Limb (tissue), 2 donors: ENCODE results near the gene CHST1.
A peak's percentile ranks its signal among the peaks of the same experiment; 100 is the strongest.

ENCODE experiments used
- DNase-seq, 2 donors: peaks; one replicate each; pipeline ENCODE4 v3.0.0-alpha.2; 2016; ENCODE audit errors: extremely low spot score in 2 of 2

Gene CHST1

DNA sequence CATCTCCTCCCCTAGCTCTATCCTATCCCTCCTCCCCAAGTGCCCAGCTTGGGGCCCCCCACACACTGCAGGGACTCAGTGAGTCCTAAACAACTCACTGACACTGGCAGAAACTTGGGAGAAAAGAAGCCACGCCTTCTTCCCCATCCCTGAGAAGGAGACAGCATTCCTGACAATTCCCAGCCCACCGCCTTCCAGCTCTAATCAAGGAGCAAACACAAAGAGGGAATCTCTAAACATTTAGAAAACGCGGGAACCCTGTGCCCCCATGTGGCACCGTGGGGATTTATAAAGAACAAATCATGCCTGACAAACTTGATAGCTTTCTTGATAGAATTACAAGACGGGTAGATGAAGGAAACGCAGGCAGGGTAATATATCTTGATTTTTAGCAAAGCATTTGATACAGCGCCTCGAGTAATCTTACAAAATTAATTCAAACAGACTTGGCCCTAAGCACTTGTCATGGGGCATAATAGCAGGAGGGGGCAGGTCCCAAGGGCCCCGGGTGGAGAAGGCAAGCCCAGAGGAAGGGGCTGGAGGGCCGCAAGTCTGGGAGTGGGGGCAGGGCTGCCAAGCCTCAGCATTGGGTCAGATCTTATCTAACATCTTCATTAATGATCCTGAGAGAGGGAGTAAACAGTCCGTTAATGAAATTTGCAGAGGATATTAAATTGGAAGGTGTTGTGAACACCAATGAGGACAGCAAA lies 4.5 kb downstream of the CHST1 start:
- no peak for DNase-seq

DNA sequence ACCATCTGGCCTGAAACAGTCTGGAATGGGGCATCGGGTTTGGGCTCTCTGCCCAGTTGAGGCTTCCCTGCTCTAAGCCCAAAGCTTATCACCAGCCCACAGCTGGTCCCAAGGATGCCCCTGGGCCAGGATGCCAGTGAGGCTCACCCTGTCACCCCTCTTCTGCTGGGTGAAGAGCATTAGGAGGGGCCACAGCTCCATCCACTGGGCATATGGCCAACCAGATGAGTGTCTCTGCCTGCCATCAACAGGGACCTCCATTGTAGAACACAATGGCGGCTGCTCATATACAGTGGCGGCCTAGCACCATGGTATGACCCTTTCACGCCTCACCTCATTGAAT lies 5.6 kb downstream of the CHST1 start:
- DNase-seq: no peak

DNA sequence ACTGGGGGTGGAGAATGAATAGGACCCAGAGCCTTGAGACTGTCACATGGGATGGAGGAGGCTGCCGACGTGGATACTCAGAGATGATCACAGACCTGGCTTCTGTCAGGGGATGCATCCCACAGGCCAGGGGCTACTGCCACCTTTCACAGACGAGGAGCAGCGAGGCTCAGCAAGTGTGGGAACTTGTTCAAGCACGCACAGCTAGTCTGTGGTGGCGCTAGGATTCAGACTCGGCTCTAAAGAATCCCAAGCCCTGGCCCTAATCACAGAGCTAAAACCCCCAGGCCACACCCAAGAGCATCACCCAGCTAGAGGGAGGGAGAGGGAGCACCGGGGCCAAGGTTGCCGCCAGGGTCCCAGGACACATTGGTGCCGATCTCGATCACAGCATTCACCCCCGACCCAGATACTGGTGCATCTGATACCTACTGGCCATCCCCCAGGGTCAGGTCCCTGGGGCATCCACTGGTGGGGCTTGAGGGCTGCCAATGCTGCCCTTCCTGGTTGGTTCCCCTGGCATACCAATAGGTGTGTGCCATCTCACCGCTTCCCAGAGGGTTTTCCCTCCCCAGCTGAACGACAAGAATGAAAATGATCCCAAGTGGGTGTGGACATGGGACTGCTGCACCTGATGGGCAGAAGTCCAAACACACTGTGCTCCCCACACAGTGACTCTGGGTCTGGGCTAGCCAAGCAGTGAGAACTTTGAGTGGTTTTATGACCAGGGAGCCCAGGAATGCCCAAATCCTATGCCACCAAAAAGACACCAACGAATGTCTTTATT lies 6.2 kb downstream of the CHST1 start:
- no peak for DNase-seq

DNA sequence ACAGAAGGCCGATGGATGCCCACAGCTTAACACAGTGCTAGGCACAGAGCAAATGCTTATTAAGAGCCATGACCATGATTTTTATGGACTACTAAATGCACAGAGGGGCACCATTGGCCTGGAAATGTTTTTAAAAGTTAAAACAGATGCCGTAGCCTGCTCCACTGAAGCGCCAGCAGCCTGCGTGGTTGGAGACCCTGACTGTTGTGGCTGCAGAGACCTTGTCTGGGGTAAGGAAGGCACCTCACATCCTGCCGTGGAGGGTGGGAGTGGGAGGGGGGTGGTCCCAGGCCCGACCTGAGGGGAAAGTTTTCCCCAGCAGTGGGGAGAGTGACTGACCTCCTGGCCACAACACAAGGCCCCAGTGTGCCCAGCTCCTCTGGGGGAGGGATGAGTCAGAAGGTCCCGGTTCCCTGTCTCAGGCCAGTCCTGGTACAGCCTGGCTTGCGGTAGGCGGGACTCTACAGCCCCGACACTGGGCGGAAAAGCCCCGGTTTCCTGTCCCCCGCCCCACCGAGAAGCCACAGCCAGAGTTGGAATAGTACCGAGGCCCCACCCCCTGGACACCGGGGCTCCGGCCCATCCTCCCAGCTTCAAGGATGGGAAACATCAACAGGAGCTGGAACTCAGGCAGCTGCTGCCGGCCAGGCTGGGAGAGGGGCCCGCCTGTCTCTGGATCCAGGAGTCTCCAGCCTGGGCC lies 7.0 kb downstream of the CHST1 start:
- peak; percentile 58 to 80 for DNase-seq

DNA sequence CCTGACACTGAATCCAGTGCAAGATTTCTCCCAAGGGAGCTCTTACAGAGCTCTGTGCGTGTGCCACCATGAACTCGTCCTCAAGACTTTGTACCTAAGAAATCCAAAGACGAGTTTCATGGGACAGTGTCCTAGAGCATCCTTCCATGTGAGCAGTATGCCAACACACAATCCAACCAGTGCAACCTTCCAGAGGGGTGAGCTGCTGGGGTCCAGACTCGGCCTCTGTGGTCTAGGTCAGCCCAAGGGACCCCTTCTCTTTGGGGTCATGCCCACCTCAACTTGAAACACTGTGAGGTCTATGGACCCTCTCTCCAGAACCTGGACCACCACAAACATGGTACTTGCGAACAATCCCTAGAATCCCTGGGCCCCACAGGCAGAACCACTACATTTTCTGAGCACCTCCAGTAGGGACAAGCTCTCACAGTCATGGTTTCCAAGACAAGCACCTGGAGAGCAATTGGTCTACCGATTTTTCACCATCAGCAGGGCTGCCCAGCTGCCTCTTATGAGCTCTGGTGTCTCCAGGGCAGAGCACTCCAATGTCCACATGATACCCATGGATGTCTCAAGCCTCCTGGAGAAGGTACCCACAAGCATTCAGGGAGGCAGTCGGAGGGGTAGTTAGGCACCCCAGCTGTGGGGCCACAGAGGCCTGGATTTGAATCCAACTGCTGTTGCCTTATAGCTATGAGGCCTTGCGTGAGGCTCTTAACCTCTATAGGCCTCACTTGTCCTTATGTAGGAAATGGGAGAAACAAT lies 7.7 kb downstream of the CHST1 start:
- DNase-seq: no peak

DNA sequence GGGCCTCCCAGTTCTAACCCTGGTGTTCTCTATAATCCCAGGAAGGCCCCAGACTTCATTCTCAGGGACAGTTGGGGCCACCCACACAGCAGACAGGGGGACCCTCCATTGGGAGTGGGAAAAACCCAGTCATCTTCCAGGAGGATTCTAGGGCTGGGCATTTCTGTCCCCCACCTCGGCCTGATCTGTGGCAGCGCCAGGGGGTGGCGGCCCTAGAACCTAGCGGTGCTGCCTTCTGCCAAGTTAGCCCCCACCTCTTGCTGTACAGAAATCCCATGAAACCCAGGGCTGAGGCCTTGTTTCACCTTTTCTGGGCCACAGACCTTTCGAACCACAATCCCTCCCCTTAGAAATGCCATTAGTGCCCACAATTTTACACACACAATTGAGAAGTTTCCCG lies 9.6 kb downstream of the CHST1 start:
- DNase-seq: peak in 1 of 2 donors; percentile 26

DNA sequence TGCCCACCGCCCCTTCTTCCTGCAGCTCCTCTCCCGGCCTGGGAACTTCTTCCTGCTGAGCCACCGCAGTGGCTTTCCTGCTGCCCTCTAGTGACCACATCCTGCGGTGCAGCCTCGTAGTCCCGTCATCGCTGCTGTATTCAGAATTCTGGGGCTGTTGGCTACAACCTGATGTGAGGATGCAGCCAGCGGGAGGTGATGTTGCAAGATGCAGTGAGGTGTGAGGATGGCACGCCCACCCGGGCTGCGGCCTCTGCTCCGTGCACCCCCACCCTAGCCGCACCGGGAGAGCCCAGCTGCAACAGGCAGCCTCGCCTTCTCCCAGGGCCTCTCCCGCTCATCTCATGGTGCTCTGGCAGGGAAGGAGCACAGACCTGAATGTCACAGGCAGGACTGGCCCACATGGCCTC lies 10.1 kb downstream of the CHST1 start:
- DNase-seq: peak; percentile 89 to 91

DNA sequence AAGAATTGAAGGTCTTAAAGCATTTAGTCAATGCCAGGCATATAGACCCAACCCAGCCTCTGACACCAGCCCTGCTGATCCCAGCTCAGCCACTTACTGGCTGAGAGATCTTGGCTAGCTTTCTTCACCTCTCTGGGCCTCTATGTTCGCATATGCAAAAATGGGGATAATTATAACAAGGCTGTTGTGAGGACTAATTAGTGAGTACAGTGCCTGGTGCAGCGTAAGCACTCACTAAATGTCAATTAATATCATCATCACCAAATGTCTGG lies 10.5 kb downstream of the CHST1 start:
- DNase-seq: no peak

DNA sequence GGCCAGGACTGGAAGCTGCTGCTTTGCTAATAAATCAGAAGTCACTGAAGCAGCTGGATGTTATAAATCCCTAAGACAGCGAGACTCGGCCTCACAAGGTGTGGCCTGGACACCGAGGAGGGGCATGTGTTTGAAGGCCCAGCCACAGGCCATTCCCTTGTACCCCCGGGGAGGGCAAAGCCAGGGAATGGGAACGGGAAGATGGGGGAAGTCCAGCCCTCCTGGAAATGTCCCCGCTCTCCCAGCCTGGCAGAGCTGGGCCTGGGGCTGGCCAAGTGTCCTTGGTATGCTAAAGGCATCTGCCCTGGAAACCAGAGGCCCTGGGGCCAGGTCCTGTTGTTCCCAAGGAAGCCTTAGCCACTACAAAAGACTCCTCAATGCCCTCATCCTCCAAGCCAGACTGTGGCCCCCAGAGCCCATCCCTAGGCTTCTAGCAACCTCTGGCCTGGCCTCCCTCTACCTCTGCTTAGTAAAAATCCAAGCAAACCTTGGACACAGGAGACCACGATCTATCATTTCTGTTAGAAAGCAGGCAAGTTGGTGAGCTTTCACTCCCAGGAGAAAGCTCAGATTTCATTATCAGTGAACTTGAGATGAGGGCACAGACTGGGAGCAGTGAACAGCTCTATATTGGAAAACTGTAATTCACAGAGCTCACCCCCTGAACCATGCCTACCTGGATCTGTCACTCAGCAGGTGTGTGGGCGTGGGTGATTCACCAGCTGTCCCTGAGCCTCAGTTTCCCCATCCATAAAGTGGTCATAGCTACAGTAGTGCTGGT lies 11.0 kb downstream of the CHST1 start:
- peak in 1 of 2 donors; percentile 37 for DNase-seq

DNA sequence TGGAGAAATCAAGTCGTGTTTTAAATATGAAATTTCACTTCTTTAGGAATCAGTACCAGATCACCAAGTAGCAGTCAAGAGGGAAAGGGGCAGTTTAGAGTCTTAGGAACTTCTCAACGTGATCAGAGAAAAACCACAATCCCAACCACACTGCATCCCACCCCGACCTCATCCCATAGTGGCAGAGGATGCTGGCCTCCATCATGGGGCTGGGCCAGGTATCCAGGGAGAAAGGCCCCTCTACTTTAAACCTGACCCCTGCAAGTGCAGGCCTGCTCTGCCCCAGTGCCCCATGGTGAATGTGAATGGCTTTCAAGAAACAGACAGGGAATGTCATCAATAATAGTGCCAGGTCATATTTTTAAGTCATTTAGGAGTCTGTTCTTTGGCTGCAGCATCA lies 12.1 kb downstream of the CHST1 start:
- DNase-seq: no peak

DNA sequence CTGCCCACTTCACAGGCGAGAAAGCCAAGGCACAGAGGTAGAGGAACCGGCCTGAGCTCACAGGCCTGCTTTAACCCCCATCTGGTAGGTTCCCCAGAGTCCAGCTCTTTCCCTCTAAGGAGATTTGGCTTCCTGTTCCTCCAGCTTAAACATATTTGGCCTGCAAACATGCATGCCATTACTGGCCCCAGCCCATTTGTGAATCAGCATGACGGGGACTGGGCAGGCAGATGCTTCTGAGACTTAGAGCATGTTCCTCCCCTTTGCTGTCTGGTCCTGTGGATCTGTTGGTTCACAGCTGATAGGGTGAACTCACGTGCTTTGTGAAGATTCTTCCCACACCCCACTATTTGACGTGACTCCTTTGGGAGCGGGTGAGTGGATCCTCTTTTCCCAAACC lies 12.6 kb downstream of the CHST1 start:
- peak in 1 of 2 donors; percentile 21 for DNase-seq

DNA sequence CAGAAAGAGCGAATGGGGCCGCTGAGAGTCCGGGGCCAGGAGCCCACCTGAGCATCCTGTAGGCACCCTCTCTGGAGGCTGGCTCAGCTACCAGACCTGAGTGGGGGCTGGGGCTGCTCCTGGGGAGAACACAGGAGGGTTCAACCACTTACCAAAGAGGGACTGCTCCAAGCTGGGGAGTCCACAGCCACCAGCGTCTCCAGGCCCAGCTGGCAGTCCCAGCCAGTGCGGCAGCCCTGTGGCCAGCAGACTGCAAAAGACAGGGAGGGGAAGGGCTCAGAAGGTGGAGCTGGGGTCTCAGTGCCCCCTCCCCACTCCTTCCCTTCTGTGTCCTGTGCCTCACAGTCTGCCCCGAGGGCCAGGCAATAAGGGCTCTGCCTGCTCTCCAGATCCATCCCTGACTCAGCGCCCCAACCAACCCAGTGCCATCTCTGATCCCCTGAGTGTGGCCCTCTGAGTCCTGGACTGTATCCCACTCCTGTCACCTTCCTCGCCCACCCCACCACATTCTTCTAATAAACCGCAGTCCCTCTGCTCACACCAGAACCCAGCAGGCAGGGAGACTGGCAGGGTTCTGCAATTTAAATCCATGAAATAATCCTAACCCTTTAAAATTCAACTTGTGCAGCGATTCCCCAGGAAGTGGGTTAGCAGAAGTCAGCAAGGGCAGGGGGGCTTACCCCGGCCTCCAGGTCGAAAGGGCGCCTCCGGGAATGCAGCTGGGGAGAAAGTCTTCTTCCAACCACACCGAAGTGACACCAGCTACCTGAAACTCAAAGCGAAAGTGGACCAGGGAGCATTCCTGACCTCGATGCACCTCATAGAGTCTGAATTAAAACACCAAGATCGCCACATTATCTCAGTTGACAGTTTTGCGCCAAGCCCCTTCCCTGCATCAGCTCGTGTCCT lies 13.3 kb downstream of the CHST1 start:
- DNase-seq: peak in 1 of 2 donors; percentile 27

DNA sequence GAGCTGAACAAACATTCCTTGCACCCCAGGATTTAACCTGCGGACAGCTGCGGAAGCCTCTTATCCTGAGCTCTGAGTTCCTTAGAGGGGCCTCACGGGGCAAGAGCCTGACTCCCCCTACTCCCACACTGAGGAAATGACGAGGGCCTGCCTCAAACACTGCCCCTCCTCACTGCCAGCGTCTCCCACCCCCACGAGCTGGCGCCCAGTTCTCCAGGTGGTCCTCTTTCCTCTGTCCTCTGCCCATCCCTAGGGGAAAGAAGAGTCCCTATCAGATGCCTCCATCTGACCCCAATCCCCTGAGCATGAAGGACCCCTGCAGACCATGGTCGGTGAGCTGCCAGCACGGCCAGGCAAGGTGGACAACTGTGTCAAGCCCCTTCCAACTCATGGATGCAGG lies 14.3 kb downstream of the CHST1 start:
- peak in 1 of 2 donors; percentile 24 for DNase-seq

DNA sequence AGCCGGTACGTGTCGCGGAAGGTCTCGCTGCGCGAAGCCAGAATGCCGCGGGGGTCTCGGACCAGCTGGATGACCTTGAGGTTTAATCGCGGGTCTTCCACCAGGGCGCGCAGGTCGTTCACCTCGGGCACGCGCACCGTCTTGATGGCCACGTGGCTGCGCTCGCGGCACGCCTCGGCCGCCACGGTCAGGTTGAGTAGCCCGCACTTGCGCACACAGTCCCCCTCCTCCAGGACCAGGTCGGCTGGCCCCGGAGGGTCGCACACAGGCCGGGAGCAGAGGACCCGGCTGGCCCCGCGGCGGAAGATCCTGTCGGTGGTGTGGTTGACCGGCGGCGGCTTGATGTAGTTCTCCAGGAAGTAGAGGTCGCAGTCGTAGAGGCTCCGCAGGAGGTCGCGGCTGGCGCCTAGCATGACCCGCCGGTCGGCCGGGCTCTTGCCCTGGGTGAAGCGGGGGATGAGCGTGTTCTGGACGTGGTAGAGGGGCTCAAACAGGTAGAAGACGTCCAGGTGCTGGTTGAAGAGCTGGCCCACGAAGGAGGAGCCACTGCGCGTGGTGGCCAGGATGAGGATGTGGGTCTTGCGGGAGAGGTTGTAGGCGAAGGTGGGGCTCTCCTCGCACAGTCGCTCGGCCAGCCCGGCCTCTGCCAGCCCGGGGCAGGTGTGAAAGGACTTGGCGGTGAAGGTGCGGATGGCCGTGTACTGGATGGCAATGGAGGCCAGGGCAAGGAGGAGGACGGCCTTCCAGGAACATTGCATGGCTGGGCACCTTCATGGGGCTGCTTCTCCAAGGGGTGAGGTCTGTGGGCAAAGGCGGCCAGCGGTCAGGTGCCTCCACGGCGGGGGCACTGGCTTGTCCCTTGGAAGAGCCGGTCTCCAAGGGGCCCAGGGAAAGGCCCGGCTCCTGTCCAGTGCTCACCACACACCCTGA lies 15.0 kb downstream of the CHST1 start:
- DNase-seq: no peak

DNA sequence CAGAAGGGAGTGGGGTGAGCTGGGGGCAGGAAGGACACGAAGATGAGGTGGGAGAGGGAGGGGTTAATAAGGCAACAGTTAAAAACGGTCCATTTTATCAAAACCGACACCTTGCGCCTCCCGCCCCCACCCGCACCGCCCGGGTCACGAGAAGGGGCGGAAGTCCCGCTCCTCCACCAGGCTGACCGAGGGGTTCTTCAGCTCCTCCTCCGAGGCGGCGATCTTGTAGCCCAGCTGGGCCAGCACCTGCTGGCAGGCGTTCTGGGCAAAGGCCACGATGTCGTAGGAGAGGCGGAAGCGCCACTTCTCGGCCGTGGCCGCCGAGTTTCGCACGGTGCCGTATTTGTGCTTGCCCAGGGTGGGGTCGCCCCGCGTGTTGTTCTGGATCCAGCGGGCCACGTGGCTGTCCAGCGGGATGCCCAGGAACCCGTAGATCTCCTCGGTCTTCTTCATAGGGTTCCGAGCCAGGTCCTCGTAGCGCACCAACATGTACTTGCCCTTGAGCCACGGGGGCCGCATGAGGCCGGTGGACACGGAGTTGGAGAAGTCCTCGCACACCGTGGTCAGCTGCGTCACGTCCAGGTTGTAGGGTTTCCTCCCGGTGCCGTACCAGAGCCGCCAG lies 15.8 kb downstream of the CHST1 start:
- DNase-seq: no peak

DNA sequence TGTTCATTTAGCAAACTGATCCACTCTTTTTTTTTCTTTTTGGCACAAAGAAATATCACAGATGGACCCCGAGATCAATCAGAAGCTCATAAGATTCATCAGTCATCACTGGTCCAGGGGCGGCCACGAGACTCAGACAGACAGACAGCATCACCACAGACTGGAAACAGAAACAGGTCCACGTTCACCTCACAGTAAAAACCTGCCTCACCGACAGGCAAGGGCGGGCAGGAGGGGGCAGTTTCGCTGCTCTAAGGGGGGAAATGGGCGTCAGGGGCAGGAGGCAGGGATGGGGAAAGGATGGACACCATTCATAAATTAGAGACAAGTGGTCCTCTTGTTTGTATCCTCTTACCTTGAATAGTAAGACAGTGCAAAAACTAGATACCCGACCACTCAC lies 16.5 kb downstream of the CHST1 start:
- DNase-seq: no peak

DNA sequence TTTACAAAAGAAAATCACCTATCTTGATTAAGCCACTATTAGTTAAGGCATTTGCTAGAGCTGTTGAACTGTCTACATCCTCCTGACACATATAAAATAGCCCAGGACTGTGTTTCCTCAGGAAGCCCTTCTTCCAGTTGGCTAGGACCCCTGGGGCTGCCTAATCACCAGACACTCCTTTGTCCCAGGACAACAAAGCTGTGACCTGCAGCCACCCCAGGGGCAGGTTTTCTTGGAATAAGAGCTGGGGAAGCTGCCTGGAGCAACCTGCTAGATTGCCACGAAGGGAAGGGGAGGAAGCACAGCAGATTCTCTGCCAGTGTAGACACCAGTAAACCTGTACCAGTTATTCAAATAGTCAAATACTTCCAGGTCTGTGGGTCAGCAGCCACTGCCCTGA lies 17.6 kb downstream of the CHST1 start:
- DNase-seq: no peak

DNA sequence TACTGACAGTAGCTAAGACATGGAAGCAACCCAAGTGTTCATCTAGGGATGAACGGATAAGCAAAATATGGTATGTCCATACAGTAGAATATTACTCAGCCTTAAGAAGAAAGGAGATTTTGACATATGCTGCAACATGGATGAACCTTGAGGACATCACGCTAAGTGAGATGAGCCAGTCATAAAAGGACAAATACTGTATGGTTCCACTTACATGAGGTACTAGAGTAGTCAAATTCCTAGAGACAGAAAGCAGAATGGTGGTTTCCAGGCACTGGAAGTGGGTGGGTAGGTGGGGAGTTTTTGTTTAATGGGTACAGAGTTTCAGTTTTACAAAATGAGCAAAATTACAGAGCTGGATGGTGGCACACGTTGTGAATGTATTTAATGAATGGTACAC lies 18.1 kb downstream of the CHST1 start:
- no peak for DNase-seq
